B cell (primary cell): ENCODE measurements around the gene CLSTN2. TPM values are rescaled to one million over a fixed set of nuclear protein-coding genes. Genes with fewer than 3 reads are reported as not detected.

Experiments
- ATAC-seq: fragments of 200-7000 bp; cut with Tn5 transposase; one replicate; pipeline ENCODE4 v1.10.0; 2021; ENCODE audit warnings: low read depth, mild to moderate bottlenecking, moderate number of reproducible peaks, moderate library complexity
- CTCF ChIA-PET: fragments of 350-600 bp; sonication (Branson Sonifier 250); formaldehyde crosslinking; loops from one replicate; lab custom pipeline; 2021; ENCODE audit warnings: antibody characterized with exemption, inconsistent platforms; lab: Charles Lee
- POLR2A ChIA-PET: fragments of 350-600 bp; sonication (Branson Sonifier 250); formaldehyde crosslinking; loops from one replicate; lab custom pipeline; 2021; ENCODE audit warnings: antibody characterized with exemption; lab: Charles Lee
- DNase-seq: peaks from one replicate; pipeline ENCODE4 v3.0.0; 2013
- H2AFZ ChIP-seq: 2 replicates; pipeline ENCODE4 v1.6.1; 2012; ENCODE audit warnings: mild to moderate bottlenecking, low read depth, low read length; ENCODE audit not compliant: insufficient read depth, poor library complexity, severe bottlenecking
- H3K27ac ChIP-seq, 2 donors: 1 replicate in 1 of 2; 2 replicates in 1 of 2; pipeline ENCODE4 v1.5.1; 2012 to 2013; ENCODE audit warnings: low read length in 2 of 2, mild to moderate bottlenecking in 2 of 2, moderate library complexity in 1 of 2
- H3K27me3 ChIP-seq, 4 experiments: fragments of 200-600 bp in 1 of 4; sonication (generic) in 1 of 4; replicated peaks in 1 of 4; 1 replicate in 2 of 4; 2 replicates in 2 of 4; pipeline versions ENCODE4 v1.6.1 to v1.7.0; 2013 to 2016; ENCODE audit warnings: low read length in 3 of 4, mild to moderate bottlenecking in 2 of 4, mixed read lengths in 1 of 4, moderate library complexity in 1 of 4; ENCODE audit not compliant: insufficient read depth in 4 of 4, control insufficient read depth in 3 of 4; ENCODE audit errors: control extremely low read depth in 1 of 4
- H3K36me3 ChIP-seq, 2 experiments: replicated peaks in 1 of 2; 1 replicate in 1 of 2; 2 replicates in 1 of 2; pipeline versions ENCODE4 v1.6.1 to v1.7.1; 2013; ENCODE audit warnings: low read length in 1 of 2; ENCODE audit not compliant: insufficient read depth in 2 of 2, control insufficient read depth in 1 of 2; ENCODE audit errors: control extremely low read depth in 1 of 2, extremely low read depth in 1 of 2
- H3K4me1 ChIP-seq, 2 donors: fragments of 200-600 bp in 1 of 2; sonication (generic) in 1 of 2; 1 replicate in 1 of 2; 2 replicates in 1 of 2; pipeline versions ENCODE4 v1.5.1 to v1.6.1; 2013 to 2017; ENCODE audit warnings: low read length in 2 of 2; ENCODE audit not compliant: control insufficient read depth in 2 of 2, insufficient read depth in 2 of 2
- H3K4me2 ChIP-seq: replicated peaks from 2 replicates; pipeline ENCODE3; 2012; ENCODE audit warnings: mild to moderate bottlenecking, low read depth, low read length; ENCODE audit not compliant: poor library complexity, severe bottlenecking
- H3K4me3 ChIP-seq, 5 experiments: fragments of 200-600 bp in 1 of 5; sonication (generic) in 1 of 5; 1 replicate in 3 of 5; 2 replicates in 2 of 5; pipeline versions ENCODE4 v1.5.1 to v1.7.0; 2011 to 2016; ENCODE audit warnings: low read length in 4 of 5, mild to moderate bottlenecking in 4 of 5, low read depth in 2 of 5, control low read depth in 1 of 5, moderate library complexity in 1 of 5; ENCODE audit not compliant: insufficient read depth in 1 of 5; ENCODE audit errors: control extremely low read depth in 1 of 5, extremely low read depth in 1 of 5
- H3K79me2 ChIP-seq: fragments of 200-600 bp; sonication (generic); one replicate; pipeline ENCODE4 v1.6.0; 2016; ENCODE audit warnings: low read length; ENCODE audit not compliant: control insufficient read depth, insufficient read depth
- H3K9ac ChIP-seq: fragments of 200-600 bp; sonication (generic); 2 replicates; pipeline ENCODE4 v1.6.1; 2017; ENCODE audit warnings: mild to moderate bottlenecking, low read length, moderate library complexity
- H3K9me3 ChIP-seq, 3 donors: one replicate each; pipeline versions ENCODE4 v1.6.1 to v1.7.1; 2013; ENCODE audit warnings: low read length in 2 of 3; ENCODE audit not compliant: control insufficient read depth in 2 of 3, insufficient read depth in 1 of 3; ENCODE audit errors: control extremely low read depth in 1 of 3
- H4K20me1 ChIP-seq: 2 replicates; pipeline ENCODE4 v1.6.0; 2012; ENCODE audit warnings: mild to moderate bottlenecking, low read length; ENCODE audit not compliant: insufficient read depth, control insufficient read depth, poor library complexity, severe bottlenecking
- H3K27ac Mint-ChIP-seq: one replicate; pipeline ENCODE4 v1.8.0; 2021; ENCODE audit warnings: mixed read lengths
- H3K27me3 Mint-ChIP-seq: one replicate; pipeline ENCODE4 v1.8.0; 2021; ENCODE audit warnings: mixed read lengths
- H3K4me1 Mint-ChIP-seq: one replicate; pipeline ENCODE4 v1.8.0; 2021; ENCODE audit warnings: mixed read lengths
- H3K4me3 Mint-ChIP-seq: one replicate; pipeline ENCODE4 v1.8.0; 2021; ENCODE audit warnings: mixed read lengths
- H3K9me3 Mint-ChIP-seq: one replicate; pipeline ENCODE4 v1.8.0; 2022; ENCODE audit warnings: mixed read lengths; ENCODE audit not compliant: insufficient read depth
- EZH2 ChIP-seq: IDR thresholded peaks from 2 replicates; pipeline ENCODE4 v1.6.1; 2012; ENCODE audit warnings: borderline replicate concordance, low read depth, mild to moderate bottlenecking, moderate library complexity, low read length; ENCODE audit not compliant: insufficient read depth, poor library complexity, severe bottlenecking
- WGBS: methylation state at CpG from one replicate; pipeline ENCODE4 v1.1.5; 2013; ENCODE audit warnings: missing lambda C conversion rate; ENCODE audit not compliant: insufficient coverage; 5-methylcytosine and 5-hydroxymethylcytosine counted together
- intact Hi-C: fragments of 100-400 bp; cut with micrococcal nuclease; formaldehyde crosslinking; loops from one replicate; pipeline ENCODE4 v1.10.0; 2022
- polyA plus RNA-seq: library from polyadenylated mRNA; depleted of rRNA; stranded (reverse); fragments of >200 nt; gene quantifications from 2 replicates; pipeline ENCODE4 v1.2.3, GENCODE V29; 2012
- total RNA-seq, 2 donors: library from RNA; stranded (reverse); fragments of 120-200 nt in 1 of 2; gene quantifications; 1 replicate in 1 of 2; 2 replicates in 1 of 2; pipeline versions ENCODE4 v1.2.3 to v1.2.4, GENCODE V29; 2013 to 2022
- TF ChIP-seq, protein P1 (sequence below): fragments of 200-600 bp; IDR thresholded peaks from one replicate; pipeline ENCODE4 v1.8.0; 2022; ENCODE audit warnings: antibody characterized with exemption, mild to moderate bottlenecking

The CLSTN2 gene
- total and polyA plus RNA-seq, 2 donors (not counting 1 experiment from before 2014, with no cell fraction given): not detected

DNA sequence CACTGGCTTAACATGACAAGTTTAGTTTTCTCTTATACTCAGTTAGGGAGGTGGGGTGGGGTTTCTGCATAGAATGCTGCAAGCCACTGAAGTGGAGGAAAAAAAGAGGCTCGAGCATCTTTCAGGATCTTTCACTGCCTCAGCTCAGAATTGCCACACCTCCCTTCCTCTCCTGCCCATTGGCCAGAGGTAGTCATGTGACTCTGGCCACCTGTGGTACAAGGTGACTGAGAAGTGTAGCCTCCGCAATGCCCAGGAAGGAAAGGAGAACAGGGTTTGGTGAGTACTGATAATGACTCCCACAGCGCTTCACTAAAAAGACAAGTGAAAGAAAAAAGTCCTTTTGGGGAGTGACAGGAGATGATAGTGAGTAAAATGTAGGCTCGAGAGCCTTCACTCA is 618.6 kb downstream of the CLSTN2 start:
- Mint-ChIP-seq H3K27ac (no peak overlapping the region), H3K4me3 (no peak overlapping the region), H3K4me1 (no peaks in the 10 kb centered on the region), H3K27me3 (peaks cover 8% of the 10 kb centered on the region), H3K9me3 (peaks cover 2% of the 10 kb centered on the region)
- Histone ChIP-seq H3K9me3 (no peaks in the 10 kb centered on the region), H3K27ac (no peak overlapping the region), H3K9ac (no peak overlapping the region), H2AFZ (no peak overlapping the region), H3K4me3 (no peak overlapping the region), H3K79me2 (no peaks in the 10 kb centered on the region), H3K27me3 (no peaks in the 10 kb centered on the region), H4K20me1 (no peaks in the 10 kb centered on the region), H3K36me3 (no peaks in the 10 kb centered on the region), H3K4me1 (no peaks in the 10 kb centered on the region), H3K4me2 (no peak overlapping the region)
- ChIA-PET POLR2A (no interaction called here), CTCF (no interaction called here)
- ATAC-seq (no peak), DNase-seq (no peak)
- WGBS: 89% methylated on average over 3 of the region's 4 CpGs
- TF ChIP-seq, protein P1, sequence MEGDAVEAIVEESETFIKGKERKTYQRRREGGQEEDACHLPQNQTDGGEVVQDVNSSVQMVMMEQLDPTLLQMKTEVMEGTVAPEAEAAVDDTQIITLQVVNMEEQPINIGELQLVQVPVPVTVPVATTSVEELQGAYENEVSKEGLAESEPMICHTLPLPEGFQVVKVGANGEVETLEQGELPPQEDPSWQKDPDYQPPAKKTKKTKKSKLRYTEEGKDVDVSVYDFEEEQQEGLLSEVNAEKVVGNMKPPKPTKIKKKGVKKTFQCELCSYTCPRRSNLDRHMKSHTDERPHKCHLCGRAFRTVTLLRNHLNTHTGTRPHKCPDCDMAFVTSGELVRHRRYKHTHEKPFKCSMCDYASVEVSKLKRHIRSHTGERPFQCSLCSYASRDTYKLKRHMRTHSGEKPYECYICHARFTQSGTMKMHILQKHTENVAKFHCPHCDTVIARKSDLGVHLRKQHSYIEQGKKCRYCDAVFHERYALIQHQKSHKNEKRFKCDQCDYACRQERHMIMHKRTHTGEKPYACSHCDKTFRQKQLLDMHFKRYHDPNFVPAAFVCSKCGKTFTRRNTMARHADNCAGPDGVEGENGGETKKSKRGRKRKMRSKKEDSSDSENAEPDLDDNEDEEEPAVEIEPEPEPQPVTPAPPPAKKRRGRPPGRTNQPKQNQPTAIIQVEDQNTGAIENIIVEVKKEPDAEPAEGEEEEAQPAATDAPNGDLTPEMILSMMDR: no peak
- intact Hi-C loops: no loop called here

DNA sequence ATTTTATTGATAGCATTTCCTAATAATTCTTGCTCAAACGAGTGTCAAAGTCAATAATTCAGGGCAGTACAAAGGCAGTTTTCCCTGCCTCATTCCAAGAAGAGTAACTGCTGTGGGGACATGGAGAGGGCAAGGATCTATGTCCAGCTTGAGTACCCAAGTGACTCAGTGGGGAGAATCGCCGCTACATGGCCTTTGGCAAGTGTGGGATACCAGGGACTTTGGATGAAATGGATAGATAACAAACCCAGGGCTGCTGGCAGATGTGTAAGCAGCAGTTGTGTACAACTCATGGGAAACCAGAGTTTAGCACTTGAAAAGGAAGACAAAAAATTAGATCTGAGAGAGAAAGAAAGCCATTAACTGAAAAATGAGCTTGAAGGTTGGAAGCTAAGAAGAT is 620.7 kb downstream of the CLSTN2 start:
- no peak overlapping the region for H3K9ac ChIP-seq
- intact Hi-C loops: no loop called here
- ChIA-PET POLR2A (no interaction called here), CTCF (no interaction called here)
- Mint-ChIP-seq H3K9me3 (peaks cover 2% of the 10 kb centered on the region), H3K27ac (no peak overlapping the region), H3K4me3 (no peak overlapping the region), H3K27me3 (peaks cover 15% of the 10 kb centered on the region), H3K4me1 (no peaks in the 10 kb centered on the region)
- no peak overlapping the region for H3K27ac ChIP-seq
- no peak for TF ChIP-seq EZH2
- TF ChIP-seq, protein P1: no peak
- no peaks in the 10 kb centered on the region for H3K79me2 ChIP-seq
- DNase-seq (no peak), ATAC-seq (no peak)
- H2AFZ ChIP-seq: no peak overlapping the region
- H3K9me3 ChIP-seq: no peaks in the 10 kb centered on the region
- H3K27me3 ChIP-seq: peaks cover 0 to 7% (median 0%) of the 10 kb centered on the region in 4 experiments
- H3K36me3 ChIP-seq: no peaks in the 10 kb centered on the region
- no peaks in the 10 kb centered on the region for H4K20me1 ChIP-seq
- no peak overlapping the region for H3K4me2 ChIP-seq
- H3K4me3 ChIP-seq: no peak overlapping the region
- WGBS: 82% methylated on average over 3 of the region's 3 CpGs
- no peaks in the 10 kb centered on the region for H3K4me1 ChIP-seq
